Activated CD4-positive, alpha-beta T cell treated with anti-CD3 and anti-CD28 coated beads, Interleukin-2, amount 50 U/mL, for 48 hours (primary cell): ENCODE data around the gene MED16.
"Not testable (repeated sequence)": the region's sequence is repeated elsewhere in the genome, so short reads cannot be mapped to it uniquely, and the experiment has no call there.

Experiments
- DNase-seq, 2 experiments: peaks; one replicate each; pipeline ENCODE4 v3.0.0-alpha.2; 2020

MED16 gene

GRCh38 chr19:850979-851335 lies 42.0 kb downstream of the MED16 start:
- DNase-seq = no peak

- no peak for DNase-seq
Measured at GRCh38 chr19:850221-850978, 42.6 kb downstream of the MED16 start.

- not testable (repeated sequence) for DNase-seq
Measured at GRCh38 chr19:849195-849594, 43.8 kb downstream of the MED16 start.

- DNase-seq = no peak
Measured at GRCh38 chr19:848386-848921, 44.5 kb downstream of the MED16 start.

GRCh38 chr19:845707-846521 lies 47.1 kb downstream of the MED16 start:
- DNase-seq = no peak

- DNase-seq = no peak
Measured at GRCh38 chr19:844546-844971, 48.4 kb downstream of the MED16 start.

GRCh38 chr19:843836-844545 lies 49.0 kb downstream of the MED16 start:
- no peak for DNase-seq

GRCh38 chr19:843180-843835 lies 49.7 kb downstream of the MED16 start:
- DNase-seq = no peak

- DNase-seq = not testable (repeated sequence)
Measured at GRCh38 chr19:842802-843179, 50.2 kb downstream of the MED16 start.

- DNase-seq = no peak
Measured at GRCh38 chr19:840519-841206, 52.3 kb downstream of the MED16 start, which contains the start of gene PRTN3. Gene PRTN3, plus strand, starts transcription at chr19:840999. Its CDS starts 10 bp downstream, at chr19:841009.

GRCh38 chr19:835210-835810 lies 57.7 kb downstream of the MED16 start:
- no peak for DNase-seq

- no peak for DNase-seq
Measured at GRCh38 chr19:834216-834615, 58.8 kb downstream of the MED16 start.

- DNase-seq = no peak
Measured at GRCh38 chr19:831407-832369, 61.3 kb downstream of the MED16 start.

GRCh38 chr19:829129-829758 lies 63.7 kb downstream of the MED16 start:
- no peak for DNase-seq

- DNase-seq = no peak
Measured at GRCh38 chr19:827710-828321, 65.2 kb downstream of the MED16 start, which contains the start of gene AZU1. Gene AZU1, plus strand, starts transcription at chr19:827837. Its CDS starts 10 bp downstream, at chr19:827847.

- DNase-seq = no peak
Measured at GRCh38 chr19:827314-827709, 65.7 kb downstream of the MED16 start.

- no peak for DNase-seq
Measured at GRCh38 chr19:825897-826644, 66.9 kb downstream of the MED16 start.

GRCh38 chr19:824885-825284 lies 68.1 kb downstream of the MED16 start:
- no peak for DNase-seq
